HCT116 (cell line): ENCODE data around the gene SLC25A21. TPM values are rescaled to one million over a fixed set of nuclear protein-coding genes. Genes with fewer than 3 reads are reported as not detected.

Experiments
- ATAC-seq: fragments of 200-7000 bp; cut with Tn5 transposase; 2 replicates; pipeline ENCODE4 v1.9.1; 2020; ENCODE audit warnings: mild to moderate bottlenecking, moderate library complexity
- BruUV-seq: library from RNA; stranded (reverse); fragments of 400-500 nt; replicated peaks from 2 replicates; lab custom pipeline; 2021; lab: Mats Ljungman, UMichigan
- CTCF ChIA-PET: fragments of 300-600 bp; sonication (Branson Sonifier 250); formaldehyde crosslinking; loops from one replicate; lab custom pipeline; 2021; ENCODE audit warnings: antibody characterized with exemption; lab: Charles Lee
- POLR2A ChIA-PET: fragments of 300-600, 350-600 bp; sonication (Branson Sonifier 250); formaldehyde crosslinking; loops from one replicate; lab custom pipeline; 2021; ENCODE audit warnings: antibody characterized with exemption; lab: Charles Lee
- RAD21 ChIA-PET, 2 experiments: fragments of 300-600 bp; sonication (Branson Sonifier 250); formaldehyde crosslinking; loops; one replicate each; lab custom pipeline; 2023; ENCODE audit warnings: low total read pairs in 2 of 2; ENCODE audit not compliant: uncharacterized antibody in 2 of 2, unreplicated experiment in 2 of 2, low non-redundant PET in 1 of 2; lab: Charles Lee
- DNase-seq: peaks from one replicate; pipeline ENCODE4 v3.0.0-alpha.2; 2010; ENCODE audit warnings: low read depth, low spot score
- H2AFZ ChIP-seq: fragments of 200-600 bp; shearing (Covaris generic), sonication (generic); 2 replicates; pipeline ENCODE4 v1.6.1; 2017; ENCODE audit warnings: low read depth, mixed run types, mixed read lengths, antibody characterized with exemption, low read length; ENCODE audit not compliant: poor library complexity, severe bottlenecking
- H3K27ac ChIP-seq: 2 replicates; pipeline ENCODE4 v1.5.1; 2012; ENCODE audit warnings: low read depth, low read length
- H3K27me3 ChIP-seq: fragments of 200-600 bp; sonication (generic); 2 replicates; pipeline ENCODE4 v1.6.1; 2016; ENCODE audit warnings: mixed run types, low read length, mixed read lengths; ENCODE audit not compliant: insufficient read depth
- H3K36me3 ChIP-seq, 2 experiments: fragments of 200-500 bp in 1 of 2; fragments of 200-600 bp in 1 of 2; sonication (Bioruptor generic) in 1 of 2; sonication (generic) in 1 of 2; 2 replicates each; pipeline versions ENCODE4 v1.5.1 to v1.6.1; 2014 to 2016; ENCODE audit warnings: low read length in 2 of 2, inconsistent platforms in 1 of 2, mixed read lengths in 1 of 2, mixed run types in 1 of 2; ENCODE audit not compliant: insufficient read depth in 2 of 2, control insufficient read depth in 1 of 2
- H3K4me1 ChIP-seq, 2 experiments: fragments of 200-600 bp in 1 of 2; sonication (generic) in 1 of 2; 2 replicates each; pipeline versions ENCODE4 v1.5.1 to v1.6.1; 2012 to 2017; ENCODE audit warnings: low read length in 2 of 2, inconsistent platforms in 1 of 2, mild to moderate bottlenecking in 1 of 2, mixed read lengths in 1 of 2, mixed run types in 1 of 2, moderate library complexity in 1 of 2; ENCODE audit not compliant: insufficient read depth in 2 of 2, control insufficient read depth in 1 of 2
- H3K4me2 ChIP-seq: fragments of 200-600 bp; sonication (generic); 2 replicates; pipeline ENCODE4 v1.6.1; 2017; ENCODE audit warnings: mixed run types, low read length, mixed read lengths
- H3K4me3 ChIP-seq, 2 experiments: fragments of 200-600 bp in 1 of 2; sonication (generic) in 1 of 2; replicated peaks in 1 of 2; 2 replicates each; pipeline ENCODE4 v1.5.1; 2011 to 2016; ENCODE audit warnings: low read length in 2 of 2, control low read depth in 1 of 2, low read depth in 1 of 2, mild to moderate bottlenecking in 1 of 2, mixed read lengths in 1 of 2, mixed run types in 1 of 2
- H3K79me2 ChIP-seq: fragments of 200-600 bp; sonication (generic); 2 replicates; pipeline ENCODE4 v1.6.1; 2017; ENCODE audit warnings: mild to moderate bottlenecking, mixed run types, low read length, moderate library complexity, mixed read lengths; ENCODE audit not compliant: insufficient read depth
- H3K9ac ChIP-seq: fragments of 200-600 bp; sonication (generic); 2 replicates; pipeline ENCODE4 v1.6.1; 2016; ENCODE audit warnings: low read length, mixed read lengths
- H3K9me2 ChIP-seq: fragments of 200-600 bp; sonication (generic), shearing (Covaris generic); 2 replicates; pipeline ENCODE4 v1.6.1; 2017; ENCODE audit warnings: mixed run types, mild to moderate bottlenecking, moderate library complexity; ENCODE audit not compliant: insufficient read depth
- H3K9me3 ChIP-seq, 2 experiments: fragments of 200-500 bp in 1 of 2; fragments of 200-600 bp in 1 of 2; sonication (Bioruptor generic) in 1 of 2; sonication (generic) in 1 of 2; 2 replicates each; pipeline ENCODE4 v1.6.1; 2014 to 2017; ENCODE audit warnings: low read length in 2 of 2, mixed read lengths in 2 of 2, inconsistent platforms in 1 of 2, low read depth in 1 of 2, mild to moderate bottlenecking in 1 of 2, mixed run types in 1 of 2, moderate library complexity in 1 of 2; ENCODE audit not compliant: control insufficient read depth in 1 of 2, insufficient read depth in 1 of 2
- H4K20me1 ChIP-seq: fragments of 200-600 bp; sonication (generic), shearing (Covaris generic); 2 replicates; pipeline ENCODE4 v1.6.1; 2017; ENCODE audit warnings: mixed run types, mild to moderate bottlenecking, moderate library complexity; ENCODE audit not compliant: insufficient read depth
- ELF1 ChIP-seq: IDR thresholded peaks from 2 replicates; pipeline ENCODE4 v1.6.1; 2012; ENCODE audit warnings: low read depth, borderline replicate concordance
- POLR2A ChIP-seq: IDR thresholded peaks from 2 replicates; pipeline ENCODE4 v1.7.0; 2011; ENCODE audit warnings: borderline replicate concordance; ENCODE audit not compliant: insufficient read depth, insufficient read length; ENCODE audit errors: extremely low read depth
- POLR2AphosphoS5 ChIP-seq: IDR thresholded peaks from 2 replicates; pipeline ENCODE4 v1.6.1; 2011; ENCODE audit warnings: mild to moderate bottlenecking, low read depth, low read length, moderate library complexity
- ZNF274 ChIP-seq: fragments of 200-500 bp; sonication (Bioruptor generic); IDR thresholded peaks from 2 replicates; pipeline ENCODE4 v1.6.1; 2014; ENCODE audit warnings: mild to moderate bottlenecking, low read depth, low read length, inconsistent platforms
- intact Hi-C: fragments of 100-400 bp; cut with micrococcal nuclease; formaldehyde crosslinking; loops from 2 replicates; pipeline ENCODE4 v1.10.0; 2022
- total RNA-seq: library from RNA; stranded (reverse); gene quantifications from one replicate; pipeline ENCODE4 v1.2.1, GENCODE V29; 2021; ENCODE audit not compliant: unreplicated experiment
- TF ChIP-seq, protein P1 (sequence below): IDR thresholded peaks from 2 replicates; pipeline ENCODE4 v1.6.1; 2012
- TF ChIP-seq, protein P2 (sequence below), 3 experiments: fragments of 200-600 bp in 1 of 3; sonication (generic) in 1 of 3; IDR thresholded peaks in 2 of 3; conservative IDR thresholded peaks in 1 of 3; 2 replicates each; pipeline ENCODE4 v1.5.1; 2012 to 2017; ENCODE audit warnings: low read depth in 2 of 3, low read length in 2 of 3, antibody characterized with exemption in 1 of 3, borderline replicate concordance in 1 of 3, control low read depth in 1 of 3, mild to moderate bottlenecking in 1 of 3, mixed read lengths in 1 of 3, mixed run types in 1 of 3, moderate library complexity in 1 of 3; ENCODE audit not compliant: insufficient read depth in 1 of 3
- TF ChIP-seq, protein P3 (sequence below): IDR thresholded peaks from 2 replicates; pipeline ENCODE4 v1.6.1; 2012

The SLC25A21 gene
- total RNA-seq, 1 experiment from 2014 or later: 3.5 TPM

DNA sequence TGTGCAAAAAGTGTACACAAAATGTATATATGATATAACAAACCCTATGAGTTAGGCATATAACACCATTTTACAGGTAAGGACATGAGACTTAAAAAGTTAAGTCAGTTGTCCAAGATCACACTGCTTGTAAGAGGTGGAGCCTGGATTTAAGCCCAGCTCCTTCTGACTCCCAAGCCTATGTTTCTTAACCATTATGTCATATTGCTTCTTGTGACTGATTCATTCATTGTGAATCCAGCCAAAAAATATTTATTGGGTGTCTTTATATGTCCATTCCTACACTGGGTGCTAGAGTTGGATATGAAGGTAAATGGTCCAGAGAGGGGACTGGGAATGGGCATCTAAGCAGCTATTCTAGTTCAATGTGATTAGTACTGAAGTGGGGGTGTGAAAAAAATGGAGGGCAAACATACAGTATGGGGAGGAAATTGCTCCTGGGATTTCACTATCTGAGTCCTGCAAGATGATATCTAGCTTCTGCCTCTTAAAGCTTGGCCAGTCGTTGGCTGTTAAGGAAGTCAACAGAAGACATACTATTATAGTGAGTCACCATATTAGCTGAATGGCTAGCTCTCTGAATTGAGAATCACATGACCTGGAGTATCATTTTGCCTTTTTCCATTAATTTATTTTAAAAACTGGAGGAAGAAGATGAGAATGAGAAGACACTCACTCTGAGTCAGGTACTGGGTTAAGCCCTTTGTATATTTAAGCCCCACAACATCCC is 481.9 kb downstream of the SLC25A21 start:
- Histone ChIP-seq H3K4me3 (no peak overlapping the region), H3K27ac (no peak overlapping the region)

More for the DNA sequence above, 481.9 kb downstream of the SLC25A21 start:
- DNase-seq (no peak), ATAC-seq (no peak)
- H3K4me1 ChIP-seq: peaks cover 0 to 7% of the 10 kb centered on the region in 2 experiments; a peak in 1 of 4 replicates
- H3K27me3 ChIP-seq: no peaks in the 10 kb centered on the region
- no peaks in the 10 kb centered on the region for H3K9me2 ChIP-seq
- H3K9me3 ChIP-seq: no peaks in the 10 kb centered on the region
- H3K9ac ChIP-seq: no peak overlapping the region
- ChIA-PET POLR2A (no interaction called here), CTCF (no interaction called here), RAD21 (no interaction called here)
- peak overlapping the region; percentile 16; the same call in 1 of the 2 replicates for H3K4me2 ChIP-seq
- no peaks in the 10 kb centered on the region for H4K20me1 ChIP-seq
- TF ChIP-seq, protein P1, sequence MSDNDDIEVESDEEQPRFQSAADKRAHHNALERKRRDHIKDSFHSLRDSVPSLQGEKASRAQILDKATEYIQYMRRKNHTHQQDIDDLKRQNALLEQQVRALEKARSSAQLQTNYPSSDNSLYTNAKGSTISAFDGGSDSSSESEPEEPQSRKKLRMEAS: no peak
- no peak for TF ChIP-seq ZNF274
- TF ChIP-seq, protein P2, sequence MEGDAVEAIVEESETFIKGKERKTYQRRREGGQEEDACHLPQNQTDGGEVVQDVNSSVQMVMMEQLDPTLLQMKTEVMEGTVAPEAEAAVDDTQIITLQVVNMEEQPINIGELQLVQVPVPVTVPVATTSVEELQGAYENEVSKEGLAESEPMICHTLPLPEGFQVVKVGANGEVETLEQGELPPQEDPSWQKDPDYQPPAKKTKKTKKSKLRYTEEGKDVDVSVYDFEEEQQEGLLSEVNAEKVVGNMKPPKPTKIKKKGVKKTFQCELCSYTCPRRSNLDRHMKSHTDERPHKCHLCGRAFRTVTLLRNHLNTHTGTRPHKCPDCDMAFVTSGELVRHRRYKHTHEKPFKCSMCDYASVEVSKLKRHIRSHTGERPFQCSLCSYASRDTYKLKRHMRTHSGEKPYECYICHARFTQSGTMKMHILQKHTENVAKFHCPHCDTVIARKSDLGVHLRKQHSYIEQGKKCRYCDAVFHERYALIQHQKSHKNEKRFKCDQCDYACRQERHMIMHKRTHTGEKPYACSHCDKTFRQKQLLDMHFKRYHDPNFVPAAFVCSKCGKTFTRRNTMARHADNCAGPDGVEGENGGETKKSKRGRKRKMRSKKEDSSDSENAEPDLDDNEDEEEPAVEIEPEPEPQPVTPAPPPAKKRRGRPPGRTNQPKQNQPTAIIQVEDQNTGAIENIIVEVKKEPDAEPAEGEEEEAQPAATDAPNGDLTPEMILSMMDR (IDR thresholded peaks at IDR 0.05 in 2 of 3, conservative IDR thresholded peaks at IDR 0.05 in 1 of 3; ENCODE audit: borderline replicate concordance in 1 of 3, insufficient read depth in 1 of 3, low read depth in 2 of 3, low read length in 2 of 3): no peak
- TF ChIP-seq ELF1: no peak
- TF ChIP-seq, protein P3, sequence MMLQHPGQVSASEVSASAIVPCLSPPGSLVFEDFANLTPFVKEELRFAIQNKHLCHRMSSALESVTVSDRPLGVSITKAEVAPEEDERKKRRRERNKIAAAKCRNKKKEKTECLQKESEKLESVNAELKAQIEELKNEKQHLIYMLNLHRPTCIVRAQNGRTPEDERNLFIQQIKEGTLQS: no peak
- no peak for TF ChIP-seq POLR2AphosphoS5
- no peak for TF ChIP-seq POLR2A
- intact Hi-C loops: no loop called here
- BruUV-seq: no TSS peak
- H3K36me3 ChIP-seq: no peaks in the 10 kb centered on the region
- no peaks in the 10 kb centered on the region for H3K79me2 ChIP-seq
- H2AFZ ChIP-seq: no peak overlapping the region
